ENCODE results near the gene UNC93B1. TPM values are rescaled to one million over a fixed set of nuclear protein-coding genes. Genes with fewer than 3 reads are reported as not detected.

UNC93B1 gene
- 13.0 and 13.7 TPM in 2 replicates for total RNA-seq (ENCODE audit: low replicate concordance)
- long read RNA-seq = 0 reads

GRCh38 chr11:68003846-68004550 lies at the start of gene UNC93B1:
UNC93B1 (minus strand) TSS chr11:68004097; CDS start chr11:68004043, 54 bp downstream.
- Mint-ChIP-seq H3K9me3 (no peaks in the 10 kb centered on the region), H3K27ac (peak within 1 kb of the TSS; percentile 71), H3K4me3 (peak within 1 kb of the TSS; percentile 84), H3K36me3 (no peaks in the 10 kb centered on the region), H3K4me1 (ENCODE audit: unreplicated experiment) (peaks cover 16% of the 10 kb centered on the region), H3K27me3 (peaks cover 22% of the 10 kb centered on the region)
- no peak for DNase-seq (ENCODE audit: extremely low spot score, unreplicated experiment)
- no peak for TF ChIP-seq CTCF (conservative IDR thresholded peaks at IDR 0.05)

- peaks cover 16% of the 10 kb centered on the region for H3K4me1 Mint-ChIP-seq (ENCODE audit: unreplicated experiment)
- H3K4me3 Mint-ChIP-seq = no peak overlapping the region
- DNase-seq (ENCODE audit: extremely low spot score, unreplicated experiment) = no peak
- H3K27me3 Mint-ChIP-seq = no peaks in the 10 kb centered on the region
- H3K36me3 Mint-ChIP-seq = peaks cover 5% of the 10 kb centered on the region
- H3K27ac Mint-ChIP-seq = no peak overlapping the region
- TF ChIP-seq CTCF (conservative IDR thresholded peaks at IDR 0.05) = no peak
- no peaks in the 10 kb centered on the region for H3K9me3 Mint-ChIP-seq
Measured at GRCh38 chr11:68053117-68053516, 49.2 kb upstream of the UNC93B1 start.

GRCh38 chr11:68052137-68052873 lies 48.4 kb upstream of the UNC93B1 start:
- no peaks in the 10 kb centered on the region for H3K9me3 Mint-ChIP-seq

GRCh38 chr11:68051191-68052136 lies 47.6 kb upstream of the UNC93B1 start:
- Mint-ChIP-seq H3K27me3 (no peaks in the 10 kb centered on the region), H3K4me1 (ENCODE audit: unreplicated experiment) (peaks cover 16% of the 10 kb centered on the region), H3K4me3 (no peak overlapping the region), H3K9me3 (no peaks in the 10 kb centered on the region), H3K36me3 (peaks cover 4% of the 10 kb centered on the region), H3K27ac (peak overlapping the region; percentile 31)
- no peak for DNase-seq (ENCODE audit: extremely low spot score, unreplicated experiment)
- TF ChIP-seq CTCF (conservative IDR thresholded peaks at IDR 0.05) = no peak

More at GRCh38 chr11:68052137-68052873, 48.4 kb upstream of the UNC93B1 start:
- H3K27ac Mint-ChIP-seq = no peak overlapping the region
- DNase-seq (ENCODE audit: extremely low spot score, unreplicated experiment) = no peak
- no peaks in the 10 kb centered on the region for H3K27me3 Mint-ChIP-seq
- H3K4me3 Mint-ChIP-seq = no peak overlapping the region
- peaks cover 4% of the 10 kb centered on the region for H3K36me3 Mint-ChIP-seq
- TF ChIP-seq CTCF (conservative IDR thresholded peaks at IDR 0.05) = no peak
- peaks cover 16% of the 10 kb centered on the region for H3K4me1 Mint-ChIP-seq (ENCODE audit: unreplicated experiment)

GRCh38 chr11:68050371-68050841 lies 46.5 kb upstream of the UNC93B1 start:
- Mint-ChIP-seq H3K9me3 (no peaks in the 10 kb centered on the region), H3K4me1 (ENCODE audit: unreplicated experiment) (peaks cover 16% of the 10 kb centered on the region), H3K4me3 (no peak overlapping the region), H3K36me3 (no peaks in the 10 kb centered on the region), H3K27me3 (no peaks in the 10 kb centered on the region), H3K27ac (no peak overlapping the region)
- no peak for DNase-seq (ENCODE audit: extremely low spot score, unreplicated experiment)
- TF ChIP-seq CTCF (conservative IDR thresholded peaks at IDR 0.05) = no peak
